NCI-H524 treated with DMSO at 0.1 percent for 48 hours (cell line): ENCODE measurements around the gene ESYT3.
"Not testable (repeated sequence)": the region's sequence is repeated elsewhere in the genome, so short reads cannot be mapped to it uniquely, and the experiment has no call there.

Experiments used
- DNase-seq: peaks from one replicate; lab custom pipeline; 2025; lab: John Stamatoyannopoulos, UW

The ESYT3 gene

DNA sequence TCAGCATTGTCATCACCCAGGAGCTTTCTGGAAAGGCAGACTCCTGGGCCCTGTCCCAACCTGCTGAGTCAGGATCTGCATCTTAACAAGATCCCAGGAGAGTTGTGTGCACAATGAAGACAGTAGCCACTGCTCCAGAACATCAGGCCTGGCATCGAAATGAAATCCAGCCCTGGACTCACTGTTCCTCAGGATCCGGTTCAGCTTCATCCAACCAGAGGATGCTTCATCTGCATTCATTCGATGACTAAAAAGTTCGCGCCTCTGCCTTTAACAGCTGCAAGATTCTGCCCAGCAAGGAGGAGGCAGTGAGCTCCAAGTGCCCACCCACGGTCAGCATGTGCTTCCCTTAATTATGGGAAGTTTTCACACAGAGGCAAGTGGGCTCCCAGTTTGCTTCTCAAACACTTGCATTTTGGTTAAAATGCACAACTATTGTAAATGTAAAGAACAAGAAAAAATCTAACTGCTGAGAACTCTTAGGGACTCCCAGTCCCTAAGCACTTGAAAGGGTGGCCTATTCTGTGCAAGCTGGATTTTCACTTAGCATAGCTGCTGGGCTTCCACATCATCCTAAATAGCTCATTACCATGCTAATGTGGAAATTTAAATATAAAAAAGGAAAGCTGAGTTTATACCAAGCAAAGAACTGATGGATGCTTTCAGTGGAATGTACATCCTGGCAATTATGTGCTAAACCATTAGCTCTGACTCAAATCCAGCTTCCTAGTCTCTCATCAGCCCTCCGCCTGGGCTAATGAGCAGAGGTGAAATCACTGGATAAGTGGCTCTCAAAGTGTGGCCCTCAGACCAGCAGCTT lies 25.5 kb upstream of the ESYT3 start:
- no peak for DNase-seq

DNA sequence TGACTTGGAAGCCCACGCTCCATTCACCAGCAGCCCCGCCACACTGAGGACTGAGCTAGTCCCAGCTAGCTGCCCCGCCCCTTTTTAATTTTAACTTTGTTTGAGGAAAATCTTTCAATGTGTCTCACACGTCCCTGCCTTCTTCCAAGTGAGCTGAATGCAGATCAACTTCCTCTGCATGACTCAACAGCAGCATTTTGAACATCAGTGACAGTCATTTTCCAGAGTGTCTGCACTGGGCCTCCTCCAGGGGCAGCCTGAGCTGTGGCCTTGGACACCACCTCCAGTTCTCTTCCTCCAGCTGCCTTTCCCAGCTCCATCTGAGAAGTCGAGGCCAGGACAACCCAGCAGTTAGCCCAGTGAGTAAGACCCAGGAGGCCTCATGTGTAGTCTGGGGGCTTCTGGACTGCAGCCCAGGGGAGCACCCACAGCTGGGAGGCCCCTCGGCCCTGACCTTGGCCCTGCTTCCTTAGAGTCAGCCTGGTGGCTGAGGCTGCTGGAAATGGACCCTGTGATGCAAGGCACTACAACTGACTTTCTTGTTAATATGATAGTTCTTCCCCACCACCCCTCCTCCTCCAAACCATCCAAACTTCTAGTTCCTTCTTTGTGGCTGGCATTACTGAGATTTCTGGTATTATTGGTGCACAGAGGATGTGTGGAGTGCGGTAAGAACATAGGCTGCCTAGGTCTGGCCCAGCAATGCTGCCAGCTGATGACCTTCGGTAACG lies 21.4 kb upstream of the ESYT3 start:
- no peak for DNase-seq

DNA sequence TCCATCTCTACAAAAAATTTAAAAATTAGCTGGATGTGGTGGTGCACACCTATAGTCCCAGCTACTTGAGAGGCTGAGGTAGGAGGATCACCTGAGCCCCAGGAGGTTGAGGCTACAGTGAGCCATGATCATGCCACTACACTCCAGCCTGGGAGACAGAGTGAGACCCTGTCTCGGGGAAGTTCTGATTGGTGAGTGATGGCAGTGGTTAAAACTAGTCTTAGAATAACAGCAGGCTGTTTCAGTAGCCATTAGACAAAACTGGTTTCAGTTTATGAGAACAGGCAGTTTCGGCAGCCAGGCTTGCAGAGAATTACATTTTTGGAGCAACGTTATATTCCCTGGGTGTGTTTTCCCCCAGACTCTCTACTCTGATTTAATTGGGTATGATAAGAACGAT lies 18.2 kb upstream of the ESYT3 start:
- DNase-seq = not testable (repeated sequence)

- peak; percentile 64 for DNase-seq
Measured at GRCh38 chr3:138417559-138417982, 16.8 kb upstream of the ESYT3 start.

DNA sequence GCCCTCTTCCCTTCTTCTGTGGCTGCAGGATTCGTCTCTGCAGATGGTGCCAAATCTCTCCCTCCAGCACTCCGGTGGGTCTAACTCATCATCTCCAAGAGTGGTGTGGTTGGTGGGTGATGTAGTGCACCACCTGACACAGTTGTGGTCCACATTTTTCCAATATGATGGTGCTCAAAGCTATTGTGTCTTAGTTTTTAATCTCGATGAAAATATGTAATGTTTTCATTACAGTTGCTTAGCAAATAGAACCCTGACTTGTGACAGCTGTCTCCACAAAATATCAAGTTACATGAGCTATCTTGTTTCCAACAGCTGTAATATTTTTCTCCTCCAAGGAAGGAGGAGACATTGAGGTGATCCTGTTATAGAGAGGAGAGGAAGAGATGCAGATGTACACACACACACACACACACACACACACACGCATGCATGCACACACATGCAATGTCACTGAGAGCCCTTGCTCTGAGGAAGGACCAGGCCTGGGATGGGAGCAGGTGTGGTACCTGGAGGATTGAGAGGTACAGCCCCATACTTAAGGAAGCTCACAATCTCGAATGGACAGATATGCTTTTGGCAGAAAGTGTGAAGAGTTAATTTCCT lies 15.7 kb upstream of the ESYT3 start:
- DNase-seq = peak; percentile 73

DNA sequence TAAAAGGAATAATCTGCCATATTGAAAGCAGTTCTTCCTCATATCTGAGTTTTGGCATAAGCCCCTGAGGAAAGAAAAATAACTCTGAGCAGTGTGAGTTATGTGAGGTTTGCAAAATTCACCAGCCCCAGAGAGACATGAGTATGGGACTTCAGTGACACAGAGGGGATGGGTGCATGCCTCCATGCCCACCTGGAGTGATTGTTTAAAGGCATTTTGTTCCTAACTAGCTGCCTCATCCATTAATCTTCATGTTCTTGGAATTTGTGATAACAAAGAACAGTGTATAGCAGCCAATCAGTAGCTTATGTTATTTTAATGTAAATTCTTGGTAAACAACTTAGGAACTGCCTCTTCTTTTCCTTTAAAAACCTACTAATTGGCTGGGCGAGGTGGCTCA lies 11.1 kb upstream of the ESYT3 start:
- DNase-seq = no peak

GRCh38 chr3:138424323-138424722 lies 10.1 kb upstream of the ESYT3 start:
- DNase-seq = no peak

DNA sequence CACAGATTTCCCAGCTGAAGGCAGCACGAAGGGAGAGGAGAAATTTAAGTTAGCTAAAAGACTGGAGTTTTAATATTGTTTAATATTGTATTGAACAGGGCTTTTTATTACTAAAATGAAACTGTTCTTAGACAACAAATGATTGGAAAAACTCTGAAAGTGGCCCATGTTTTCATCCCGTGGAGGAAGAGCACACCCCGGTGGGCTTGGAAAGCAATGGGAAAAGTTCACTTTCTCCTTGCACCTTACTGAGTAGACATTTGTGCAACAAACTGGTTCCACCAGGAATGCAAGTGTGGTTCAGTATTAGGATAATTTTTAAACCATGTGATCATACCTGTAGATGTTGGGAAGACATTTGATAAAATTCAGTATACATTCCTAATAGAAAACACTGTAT lies 8.2 kb upstream of the ESYT3 start:
- DNase-seq = no peak

- not testable (repeated sequence) for DNase-seq
Measured at GRCh38 chr3:138426754-138427153, 7.7 kb upstream of the ESYT3 start.

GRCh38 chr3:138429665-138430064 lies 4.8 kb upstream of the ESYT3 start:
- no peak for DNase-seq

DNA sequence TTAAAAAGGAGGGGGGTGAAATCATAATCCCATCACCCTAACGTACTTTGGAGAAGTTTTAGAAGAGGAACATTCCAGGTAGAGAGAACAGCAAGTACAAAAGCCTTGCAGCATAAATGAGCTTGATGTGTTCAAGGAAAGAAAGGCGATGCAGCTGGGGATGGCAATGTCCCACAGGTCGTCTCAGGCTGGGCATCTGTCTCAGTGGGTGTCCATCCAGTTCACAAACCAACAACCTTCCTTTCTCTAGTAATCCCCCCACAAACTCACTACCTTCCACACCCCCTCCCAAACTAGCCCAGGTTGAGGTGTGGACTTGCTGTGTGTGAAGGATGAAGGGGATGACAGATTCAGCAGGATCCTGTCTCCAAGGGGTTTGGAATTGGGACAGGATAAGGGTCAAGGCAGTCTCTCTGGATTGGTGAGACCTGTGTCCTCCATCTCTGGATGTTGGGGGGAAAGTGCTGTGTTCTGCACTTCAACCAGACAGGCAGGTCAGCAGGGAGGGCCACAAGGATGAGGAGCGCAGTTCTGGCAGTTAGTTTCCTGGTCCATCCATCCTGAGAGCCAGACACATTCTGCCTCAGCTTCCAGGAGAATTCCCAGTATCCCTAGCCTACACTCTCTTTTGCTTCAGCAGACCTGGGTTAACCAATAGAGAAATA lies 1.7 kb upstream of the ESYT3 start:
- DNase-seq = no peak

GRCh38 chr3:138433892-138434275 lies 532 bp upstream of the ESYT3 start:
- no peak for DNase-seq

GRCh38 chr3:138434875-138435772 lies 708 bp downstream of the ESYT3 start:
- DNase-seq = peak; percentile 57

DNA sequence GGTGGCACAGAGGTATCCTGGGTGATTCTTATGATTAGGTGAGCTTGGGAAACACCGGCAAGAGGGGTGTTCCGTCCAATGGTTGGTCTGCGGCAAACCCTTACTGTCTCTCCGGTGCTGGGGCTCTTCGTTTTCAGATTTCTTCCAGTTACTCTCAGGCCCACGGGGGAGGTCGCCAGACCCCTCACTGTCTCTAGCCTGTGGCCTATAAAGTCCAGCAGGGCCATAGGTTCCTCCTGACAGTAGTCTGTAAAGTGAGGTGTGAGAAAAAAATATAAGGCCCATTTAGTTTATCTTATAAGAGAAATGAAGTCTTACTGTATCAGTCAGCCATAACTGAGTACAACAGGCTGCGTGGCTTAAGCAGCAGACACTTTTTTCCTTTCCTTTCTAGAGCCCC lies 1.4 kb downstream of the ESYT3 start:
- DNase-seq = no peak

DNA sequence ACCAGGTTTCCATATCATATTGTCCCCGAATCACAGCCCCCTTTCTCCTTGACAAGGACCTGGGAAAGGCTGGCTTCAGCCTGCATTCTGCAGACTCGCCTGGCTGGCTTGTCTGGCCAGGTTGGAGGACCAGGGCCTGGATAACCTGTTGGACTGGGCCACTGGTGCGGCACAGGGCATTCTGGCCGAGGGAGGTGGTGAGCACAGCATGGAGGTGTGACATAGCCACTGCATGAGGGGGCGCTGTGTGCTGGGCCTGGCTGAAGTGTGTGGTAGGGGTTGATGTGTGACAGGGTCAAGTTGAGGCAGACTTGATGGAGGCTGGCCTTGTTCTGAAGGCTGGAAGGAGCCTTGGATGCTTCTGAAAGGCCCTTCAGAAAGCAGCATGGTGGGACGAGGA lies 2.9 kb downstream of the ESYT3 start:
- no peak for DNase-seq

GRCh38 chr3:138438896-138439295 lies 4.5 kb downstream of the ESYT3 start:
- DNase-seq = no peak

DNA sequence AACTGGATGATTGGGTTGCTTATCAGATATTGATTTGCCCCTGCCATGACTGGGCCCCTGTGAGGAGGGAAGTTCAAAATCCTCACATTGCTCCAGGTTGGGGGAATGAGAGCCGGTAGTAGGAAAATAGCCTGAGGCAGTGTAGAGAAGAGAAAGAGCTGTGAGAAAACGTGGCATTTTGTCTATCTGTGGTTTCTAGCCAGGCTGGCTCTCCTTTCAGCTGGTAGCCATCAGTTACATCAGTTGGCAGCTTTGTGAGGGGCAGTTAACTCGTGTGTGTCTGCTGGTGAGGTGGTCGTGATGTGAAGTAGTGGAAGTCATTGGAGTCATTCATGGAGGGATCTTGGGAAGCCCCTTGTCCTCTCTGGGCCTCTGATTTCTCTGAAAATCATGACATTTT lies 5.2 kb downstream of the ESYT3 start:
- DNase-seq = no peak

GRCh38 chr3:138440121-138440521 lies 5.7 kb downstream of the ESYT3 start:
- DNase-seq = no peak

GRCh38 chr3:138440596-138440995 lies 6.2 kb downstream of the ESYT3 start:
- no peak for DNase-seq

GRCh38 chr3:138441256-138441655 lies 6.8 kb downstream of the ESYT3 start:
- DNase-seq = no peak

- DNase-seq = no peak
Measured at GRCh38 chr3:138441742-138442141, 7.3 kb downstream of the ESYT3 start.

- no peak for DNase-seq
Measured at GRCh38 chr3:138442433-138442832, 8.0 kb downstream of the ESYT3 start.
